A673 (cell line): ENCODE data around the gene SYNE3.

Experiments
- EZH2 ChIP-seq: fragments of 200-600 bp; sonication (generic); IDR thresholded peaks from 2 replicates; pipeline ENCODE4 v1.6.1; 2017; ENCODE audit warnings: borderline replicate concordance, low read depth, mild to moderate bottlenecking, mixed read lengths, antibody characterized with exemption, low read length; ENCODE audit not compliant: poor library complexity, severe bottlenecking
- TF ChIP-seq, protein P1 (sequence below): fragments of 300-800, 200-600 bp; sonication (generic); conservative IDR thresholded peaks from 2 replicates; pipeline ENCODE4 v1.5.1; 2017; ENCODE audit warnings: low read depth, mild to moderate bottlenecking, antibody characterized with exemption, low read length, moderate library complexity, mixed read lengths

DNA sequence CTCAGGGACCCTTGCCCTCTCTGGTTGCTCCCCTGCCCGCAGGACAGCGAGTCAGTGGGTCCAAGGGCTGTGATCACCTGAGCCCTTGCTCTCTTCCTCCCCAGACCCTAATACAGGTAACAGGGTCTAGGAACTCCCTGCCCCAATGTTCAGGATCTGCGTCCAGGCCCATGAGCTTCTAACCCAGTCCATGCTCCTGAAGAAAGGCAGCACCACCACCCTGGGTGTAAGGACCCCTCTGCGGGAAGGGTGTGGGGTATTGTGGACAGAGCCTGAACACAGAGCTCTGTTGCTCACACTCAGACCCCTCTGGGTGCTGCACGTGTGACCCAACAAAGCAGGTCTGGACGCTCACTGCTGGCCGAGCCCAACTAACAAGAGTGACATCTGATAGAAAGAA lies 36.7 kb upstream of the SYNE3 start:
- no peak for TF ChIP-seq EZH2
- TF ChIP-seq, protein P1, sequence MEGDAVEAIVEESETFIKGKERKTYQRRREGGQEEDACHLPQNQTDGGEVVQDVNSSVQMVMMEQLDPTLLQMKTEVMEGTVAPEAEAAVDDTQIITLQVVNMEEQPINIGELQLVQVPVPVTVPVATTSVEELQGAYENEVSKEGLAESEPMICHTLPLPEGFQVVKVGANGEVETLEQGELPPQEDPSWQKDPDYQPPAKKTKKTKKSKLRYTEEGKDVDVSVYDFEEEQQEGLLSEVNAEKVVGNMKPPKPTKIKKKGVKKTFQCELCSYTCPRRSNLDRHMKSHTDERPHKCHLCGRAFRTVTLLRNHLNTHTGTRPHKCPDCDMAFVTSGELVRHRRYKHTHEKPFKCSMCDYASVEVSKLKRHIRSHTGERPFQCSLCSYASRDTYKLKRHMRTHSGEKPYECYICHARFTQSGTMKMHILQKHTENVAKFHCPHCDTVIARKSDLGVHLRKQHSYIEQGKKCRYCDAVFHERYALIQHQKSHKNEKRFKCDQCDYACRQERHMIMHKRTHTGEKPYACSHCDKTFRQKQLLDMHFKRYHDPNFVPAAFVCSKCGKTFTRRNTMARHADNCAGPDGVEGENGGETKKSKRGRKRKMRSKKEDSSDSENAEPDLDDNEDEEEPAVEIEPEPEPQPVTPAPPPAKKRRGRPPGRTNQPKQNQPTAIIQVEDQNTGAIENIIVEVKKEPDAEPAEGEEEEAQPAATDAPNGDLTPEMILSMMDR, result no peak
